HS-27A (cell line): Measurements from ENCODE around the gene HOXA6.

Experiments used
- DNase-seq: peaks from one replicate; pipeline ENCODE4 v3.0.0-alpha.2; 2012; ENCODE audit warnings: low read depth, missing footprints

Gene HOXA6

GRCh38 chr7:27121684-27122076 is 25.9 kb downstream of the HOXA6 start:
- DNase-seq = no peak

DNA sequence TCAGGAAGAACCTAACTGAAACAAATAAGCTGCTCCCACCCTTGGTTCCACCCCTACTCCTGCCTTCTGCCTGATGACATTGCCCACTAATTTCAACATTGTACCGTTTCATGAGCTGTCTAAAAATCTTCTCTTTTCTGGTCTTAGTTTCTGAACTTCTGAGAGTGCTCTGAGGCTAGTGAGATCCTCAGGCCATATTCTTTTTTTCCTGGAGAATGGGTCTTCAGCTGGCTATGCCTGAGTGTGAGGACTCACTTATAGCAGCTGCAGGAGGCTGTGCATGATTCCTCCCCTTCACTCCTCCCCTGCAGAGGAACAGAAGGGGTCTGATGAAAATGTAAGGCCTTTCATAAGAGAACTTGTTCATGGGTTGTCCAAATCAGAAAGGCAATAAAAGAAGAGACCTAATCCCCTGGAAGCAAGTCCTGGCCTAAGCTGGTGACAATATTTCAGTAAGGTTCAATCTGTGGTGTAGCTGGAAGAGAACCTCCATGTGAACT is 28.1 kb downstream of the HOXA6 start:
- DNase-seq = no peak

- DNase-seq = no peak
Measured at GRCh38 chr7:27118580-27118979, 29.0 kb downstream of the HOXA6 start.

GRCh38 chr7:27117887-27118491 is 29.6 kb downstream of the HOXA6 start:
- DNase-seq = no peak

DNA sequence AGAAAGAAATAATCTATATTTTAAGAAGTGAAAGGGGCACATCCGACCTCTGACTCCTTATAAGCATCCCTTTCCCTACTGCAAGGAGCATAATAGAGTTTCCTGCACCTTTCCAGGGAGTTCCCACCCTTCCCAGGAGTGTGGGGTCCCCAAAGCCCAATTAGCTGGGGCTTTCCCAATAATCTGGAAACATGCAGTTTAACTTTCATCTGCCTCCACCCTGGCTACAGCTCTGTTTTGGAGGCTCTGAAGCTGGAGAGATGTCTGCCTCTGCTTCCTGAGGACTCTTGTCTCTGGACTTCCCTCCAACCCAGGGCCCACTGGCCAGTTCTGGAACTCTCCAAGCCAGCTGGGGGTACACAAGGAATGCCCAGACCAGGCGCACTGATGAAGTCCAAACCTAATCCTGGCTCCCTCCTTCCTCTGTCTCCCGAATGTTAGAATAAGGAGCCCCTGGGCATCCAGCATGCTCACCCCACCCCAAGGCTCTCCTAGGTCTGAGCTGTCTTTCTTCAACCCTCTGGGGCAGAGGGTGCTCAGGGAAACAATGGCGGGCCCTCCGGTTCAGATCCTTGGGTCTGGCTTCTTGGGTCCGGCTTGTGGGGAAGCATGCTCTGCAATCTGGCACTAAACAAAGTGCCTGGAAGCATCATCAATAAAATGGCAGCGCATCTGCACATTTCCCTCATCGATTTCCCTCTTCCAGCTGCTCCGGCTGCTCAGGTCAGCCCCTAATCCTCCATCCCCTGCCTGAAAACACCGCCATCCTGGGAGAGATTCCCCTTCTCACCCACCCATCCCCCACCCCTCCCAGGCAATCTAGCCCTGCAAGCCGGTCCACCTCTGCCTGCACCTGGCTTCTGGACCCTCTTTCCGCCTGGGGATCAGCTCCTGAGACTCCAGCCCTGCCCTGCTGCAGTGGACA is 30.4 kb downstream of the HOXA6 start:
- no peak for DNase-seq

GRCh38 chr7:27116031-27116961 is 31.3 kb downstream of the HOXA6 start:
- DNase-seq = no peak

DNA sequence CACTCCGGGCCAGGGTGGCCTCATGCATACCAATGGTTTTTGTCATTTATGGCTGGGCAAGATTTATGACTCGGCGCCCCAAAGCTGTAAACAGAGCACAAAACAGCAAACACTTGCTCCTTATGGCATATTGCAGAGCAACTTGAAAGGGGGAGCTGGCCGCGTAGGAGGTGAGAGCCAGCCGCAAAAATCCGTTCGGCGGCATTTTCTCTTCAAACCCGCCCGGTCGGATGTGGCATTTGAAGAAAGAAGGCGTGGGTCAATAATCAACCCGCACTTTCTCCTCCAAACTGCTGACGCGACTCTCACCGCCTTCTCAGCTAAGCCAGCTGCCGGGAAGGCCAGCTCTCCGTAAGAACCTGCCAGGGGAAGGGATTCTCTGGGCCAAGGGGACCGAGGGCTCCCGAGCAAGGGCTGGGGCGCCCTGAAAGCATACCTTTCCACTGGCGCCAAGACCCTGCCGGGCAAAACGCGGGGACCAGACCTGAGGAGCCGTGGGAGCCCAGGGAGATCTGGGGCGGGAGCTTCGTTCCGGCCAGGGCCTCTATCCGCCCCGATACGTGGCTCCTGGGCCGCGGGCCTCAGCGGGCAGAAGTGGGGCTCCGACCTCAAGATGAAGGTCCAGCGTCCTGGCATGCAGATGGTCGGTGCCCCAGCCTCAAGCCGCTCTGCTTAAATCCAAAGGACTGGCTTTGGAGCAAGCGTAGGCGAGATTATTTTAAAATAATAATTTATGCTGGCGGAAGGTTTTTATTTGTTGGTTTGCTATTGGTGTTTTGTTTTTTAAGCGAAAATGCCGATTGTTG is 32.1 kb downstream of the HOXA6 start:
- DNase-seq = no peak

GRCh38 chr7:27114881-27115220 is 32.7 kb downstream of the HOXA6 start:
- DNase-seq = no peak

GRCh38 chr7:27113991-27114769 is 33.4 kb downstream of the HOXA6 start:
- DNase-seq = no peak

DNA sequence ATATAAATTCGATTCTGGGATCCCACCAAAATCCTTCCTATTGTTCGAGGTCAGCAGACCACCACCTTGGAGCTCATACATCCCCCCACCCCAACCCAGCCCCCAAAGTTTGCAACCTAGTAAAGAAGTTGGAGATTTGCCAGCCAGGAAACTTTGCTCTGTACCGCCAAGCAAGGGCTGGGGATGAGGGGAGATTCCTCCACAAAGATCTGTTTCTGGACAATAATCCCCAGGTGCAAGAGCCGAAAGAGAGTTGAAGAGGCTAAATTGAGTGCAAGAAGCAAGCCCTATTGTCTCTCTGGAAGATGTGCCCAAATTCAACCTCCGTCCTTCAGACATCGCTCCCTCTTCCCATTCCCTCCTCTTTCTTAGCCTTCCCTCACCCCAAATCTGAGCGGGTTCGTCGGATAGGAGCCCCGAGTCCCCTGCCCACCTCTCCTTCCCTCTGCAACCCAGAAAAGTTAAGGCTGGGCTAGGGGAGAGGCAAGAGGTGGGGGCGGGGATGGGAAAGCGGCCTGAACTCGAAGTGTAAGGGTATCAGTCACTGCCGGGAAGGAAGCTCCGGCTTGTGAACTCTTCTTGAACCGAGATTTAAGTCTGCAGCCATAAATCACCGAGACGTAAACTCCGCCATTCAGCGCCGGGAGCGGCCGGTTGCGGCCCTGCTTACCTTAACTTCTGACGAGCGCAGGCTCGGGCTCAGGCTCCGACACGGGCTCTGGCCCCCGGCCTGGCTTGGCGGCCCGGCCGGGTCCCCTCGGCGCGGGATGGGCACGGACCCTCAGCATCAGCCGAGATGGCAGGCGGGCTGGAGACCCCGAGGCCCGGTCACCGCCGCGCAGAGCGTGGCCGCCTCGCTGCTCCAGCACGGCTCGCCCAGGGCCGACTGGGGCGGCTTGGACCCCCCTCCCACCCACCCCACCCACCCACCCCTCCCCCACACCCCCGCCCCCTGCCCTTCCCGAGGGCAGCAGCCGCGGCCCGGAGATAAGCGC is 34.3 kb downstream of the HOXA6 start:
- no peak for DNase-seq

GRCh38 chr7:27112361-27112760 is 35.2 kb downstream of the HOXA6 start:
- DNase-seq = no peak

GRCh38 chr7:27111751-27112277 is 35.8 kb downstream of the HOXA6 start:
- DNase-seq = no peak

DNA sequence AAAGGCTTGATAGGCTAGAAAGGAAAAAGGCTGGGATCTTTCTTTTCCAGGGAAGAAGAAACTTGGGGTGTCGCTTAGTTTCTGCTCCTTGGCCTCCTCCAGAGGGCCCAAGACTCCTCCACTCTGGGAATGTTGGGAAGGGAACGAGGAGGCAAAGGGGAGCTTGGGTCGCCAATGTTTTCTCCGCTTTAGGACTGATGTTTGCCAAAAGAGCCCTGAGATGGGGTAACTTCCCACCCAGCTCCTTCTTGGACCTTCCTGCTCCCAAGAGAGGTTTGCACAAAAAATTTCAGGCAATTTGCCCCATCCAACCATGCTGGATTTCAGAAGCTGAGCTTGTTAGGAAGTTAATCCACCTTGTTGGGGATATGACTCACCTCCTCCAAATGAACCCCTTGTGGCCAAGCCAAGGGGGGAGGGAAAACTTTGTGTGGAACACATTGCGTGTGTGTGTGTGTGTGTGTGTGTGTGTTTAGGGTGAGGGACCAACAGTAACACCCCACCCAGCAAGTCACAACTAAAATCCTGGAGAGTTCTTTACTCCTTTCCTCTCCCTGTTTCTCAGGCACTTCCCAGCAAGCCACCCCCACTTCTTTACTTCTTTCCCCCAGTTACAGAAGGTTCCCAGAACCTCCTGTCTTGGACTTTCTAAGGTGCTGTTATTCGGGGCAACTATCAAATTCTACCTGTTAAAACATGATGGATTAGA is 36.4 kb downstream of the HOXA6 start:
- no peak for DNase-seq

GRCh38 chr7:27110186-27111031 is 37.2 kb downstream of the HOXA6 start:
- DNase-seq = no peak

DNA sequence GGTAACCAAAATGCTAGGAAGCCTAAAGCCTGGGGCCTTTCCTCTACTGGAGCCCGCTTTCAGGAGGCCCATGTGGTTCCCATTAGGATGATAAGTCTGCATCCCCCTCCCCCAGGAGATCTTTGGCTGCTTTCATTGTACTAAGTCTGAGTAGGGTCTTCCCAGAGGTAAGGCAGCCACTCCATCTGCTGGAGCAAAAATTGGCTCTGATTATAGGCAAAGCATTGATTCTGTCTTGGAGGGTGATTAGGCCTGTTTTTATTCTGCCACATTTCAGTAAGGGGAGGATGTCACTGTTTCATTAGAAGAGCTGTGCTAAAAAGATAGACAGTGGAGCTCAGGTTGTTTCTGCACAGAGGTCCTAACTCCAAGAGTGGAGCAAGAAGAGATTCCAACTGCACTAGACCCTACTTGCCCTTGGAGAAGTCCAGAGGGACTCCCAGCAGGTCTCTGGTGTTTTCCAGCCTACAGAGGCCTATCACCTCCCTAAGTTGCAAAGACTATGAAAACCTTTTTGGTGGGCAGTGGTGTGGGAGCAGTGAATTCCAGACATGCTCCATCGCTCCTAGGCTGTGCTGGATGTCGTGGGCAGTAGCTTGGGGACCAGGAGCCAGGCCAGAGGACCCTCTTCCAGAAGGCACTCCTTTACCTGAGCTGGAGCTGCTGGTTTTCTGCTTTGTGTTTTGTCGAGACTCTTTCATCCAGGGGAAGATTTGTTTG is 37.9 kb downstream of the HOXA6 start:
- DNase-seq = no peak

- no peak for DNase-seq
Measured at GRCh38 chr7:27108390-27109127, 39.0 kb downstream of the HOXA6 start.
